Esophagus squamous epithelium (tissue), 4 donors: Measurements from ENCODE around the gene RTP5.

Experiments used
- CTCF ChIP-seq, 6 experiments: fragments of 450-650 bp in 4 of 6; fragments of 200-600 bp in 2 of 6; sonication (generic) in 2 of 6; IDR thresholded peaks; one replicate each; pipeline ENCODE4 v1.5.1; 2016 to 2019; ENCODE audit warnings: antibody characterized with exemption in 6 of 6, mild to moderate bottlenecking in 4 of 6, moderate library complexity in 4 of 6
- POLR2A ChIP-seq, 4 donors: fragments of 450-650 bp; IDR thresholded peaks; one replicate each; pipeline ENCODE4 v1.6.1; 2017; ENCODE audit warnings: antibody characterized with exemption in 4 of 4, mild to moderate bottlenecking in 4 of 4, moderate library complexity in 3 of 4

- TF ChIP-seq CTCF (IDR thresholded peaks at IDR 0.05) (no peak), POLR2A (IDR thresholded peaks at IDR 0.05) (no peak)
These were observed 582 bp downstream of the RTP5 start for GRCh38 chr2:241870081-241870541.
